HG03064 (cell line): ENCODE measurements around the gene GDAP1L1.
"Not testable (repeated sequence)": the region's sequence is repeated elsewhere in the genome, so short reads cannot be mapped to it uniquely, and the experiment has no call there.

ENCODE experiments used
- ATAC-seq: cut with Tn5 transposase; IDR thresholded peaks from one replicate; pipeline ENCODE4 v1.9.1; 2021; ENCODE audit warnings: low read depth; ENCODE audit not compliant: unreplicated experiment

Gene GDAP1L1

GRCh38 chr20:44299011-44299535, 52.0 kb downstream of the GDAP1L1 start:
- not testable (repeated sequence) for ATAC-seq

GRCh38 chr20:44301285-44301684, 54.2 kb downstream of the GDAP1L1 start:
- ATAC-seq, result no peak

GRCh38 chr20:44302026-44302669, 55.0 kb downstream of the GDAP1L1 start:
- no peak for ATAC-seq

- ATAC-seq, result no peak
These were observed 55.6 kb downstream of the GDAP1L1 start for GRCh38 chr20:44302736-44303135.

- ATAC-seq, result no peak
These were observed 57.3 kb downstream of the GDAP1L1 start for GRCh38 chr20:44304383-44304782.

- ATAC-seq, result no peak
These were observed 59.8 kb downstream of the GDAP1L1 start for GRCh38 chr20:44306927-44307326.

- ATAC-seq, result no peak
These were observed 62.9 kb downstream of the GDAP1L1 start for GRCh38 chr20:44309763-44310663.

- peak; percentile 88 for ATAC-seq
These were observed 63.8 kb downstream of the GDAP1L1 start, which contains the start of gene FITM2 for GRCh38 chr20:44310664-44311639. Gene FITM2, minus strand, starts transcription at chr20:44311202. Its CDS starts 54 bp downstream, at chr20:44311148.

GRCh38 chr20:44314870-44315269, 67.8 kb downstream of the GDAP1L1 start:
- ATAC-seq, result no peak

GRCh38 chr20:44319839-44320422, 72.8 kb downstream of the GDAP1L1 start:
- ATAC-seq, result no peak

GRCh38 chr20:44324343-44324742, 77.2 kb downstream of the GDAP1L1 start:
- no peak for ATAC-seq

GRCh38 chr20:44326391-44327159, 79.5 kb downstream of the GDAP1L1 start:
- ATAC-seq, result no peak

- not testable (repeated sequence) for ATAC-seq
These were observed 80.6 kb downstream of the GDAP1L1 start for GRCh38 chr20:44327748-44328147.

- ATAC-seq, result no peak
These were observed 81.3 kb downstream of the GDAP1L1 start for GRCh38 chr20:44328428-44328827.
